Ishikawa (cell line): ENCODE data around the gene ALDH1L1.

ENCODE experiments used
- CEBPB ChIP-seq: IDR thresholded peaks from 2 replicates; pipeline ENCODE4 v1.6.1; 2012
- CREB1 ChIP-seq: IDR thresholded peaks from 2 replicates; pipeline ENCODE4 v1.6.1; 2012; ENCODE audit warnings: low read depth
- EGR1 ChIP-seq: IDR thresholded peaks from 2 replicates; pipeline ENCODE4 v1.6.1; 2012
- EP300 ChIP-seq: IDR thresholded peaks from 2 replicates; pipeline ENCODE4 v1.6.1; 2012; ENCODE audit warnings: borderline replicate concordance
- FOXM1 ChIP-seq: IDR thresholded peaks from 2 replicates; pipeline ENCODE4 v1.6.1; 2012; ENCODE audit warnings: low read depth, borderline replicate concordance
- NFIC ChIP-seq: IDR thresholded peaks from 2 replicates; pipeline ENCODE4 v1.6.1; 2012
- RAD21 ChIP-seq: IDR thresholded peaks from 2 replicates; pipeline ENCODE4 v1.6.1; 2012; ENCODE audit warnings: low read depth
- TAF1 ChIP-seq: IDR thresholded peaks from 2 replicates; pipeline ENCODE4 v1.6.1; 2012; ENCODE audit warnings: low read depth, mild to moderate bottlenecking
- TCF12 ChIP-seq: IDR thresholded peaks from 2 replicates; pipeline ENCODE4 v1.6.1; 2012; ENCODE audit warnings: low read depth
- TEAD4 ChIP-seq: IDR thresholded peaks from 2 replicates; pipeline ENCODE4 v1.6.1; 2012
- USF1 ChIP-seq: IDR thresholded peaks from 2 replicates; pipeline ENCODE4 v1.6.1; 2012
- YY1 ChIP-seq: IDR thresholded peaks from 2 replicates; pipeline ENCODE4 v1.6.1; 2012; ENCODE audit warnings: low read depth
- ZBTB7A ChIP-seq: IDR thresholded peaks from 2 replicates; pipeline ENCODE4 v1.6.1; 2012; ENCODE audit warnings: low read depth
- TF ChIP-seq, protein P1 (sequence below): IDR thresholded peaks from 2 replicates; pipeline ENCODE4 v1.6.1; 2012
- TF ChIP-seq, protein P2 (sequence below): IDR thresholded peaks from 2 replicates; pipeline ENCODE4 v1.6.1; 2012; ENCODE audit warnings: low read depth, mild to moderate bottlenecking

Gene ALDH1L1

GRCh38 chr3:126103121-126104027, 77.0 kb downstream of the ALDH1L1 start:
- TF ChIP-seq RAD21: peak; percentile 27; the same call in 1 of the 2 replicates
- TF ChIP-seq TCF12: no peak
- peak; percentile 95 for TF ChIP-seq CEBPB

DNA sequence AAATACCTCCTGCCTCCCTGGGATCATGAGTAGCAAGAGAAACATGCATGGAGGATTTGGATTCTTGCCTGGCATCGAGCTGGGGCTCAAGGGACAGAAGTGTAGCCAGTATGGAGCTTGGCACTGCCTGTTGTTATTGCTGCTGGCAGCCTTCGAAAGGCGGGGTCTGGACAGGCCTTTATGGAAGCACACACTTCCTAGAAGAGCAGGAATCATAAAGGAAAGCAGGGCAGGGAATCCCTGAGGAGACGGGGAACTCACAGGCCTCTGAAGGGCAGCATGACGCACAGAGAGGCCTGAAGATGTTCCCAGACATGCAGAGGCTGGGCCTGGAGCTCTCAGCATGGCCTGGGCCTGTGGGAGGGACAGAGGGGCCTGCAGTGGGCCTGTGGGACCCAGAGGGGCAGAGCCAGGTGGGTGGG, 77.8 kb downstream of the ALDH1L1 start:
- TF ChIP-seq TCF12 (no peak), TAF1 (no peak), EGR1 (no peak), YY1 (no peak), CEBPB (no peak), RAD21 (no peak), CREB1 (no peak), USF1 (no peak)
- TF ChIP-seq, protein P1, sequence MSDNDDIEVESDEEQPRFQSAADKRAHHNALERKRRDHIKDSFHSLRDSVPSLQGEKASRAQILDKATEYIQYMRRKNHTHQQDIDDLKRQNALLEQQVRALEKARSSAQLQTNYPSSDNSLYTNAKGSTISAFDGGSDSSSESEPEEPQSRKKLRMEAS: no peak
- TF ChIP-seq, protein P2, sequence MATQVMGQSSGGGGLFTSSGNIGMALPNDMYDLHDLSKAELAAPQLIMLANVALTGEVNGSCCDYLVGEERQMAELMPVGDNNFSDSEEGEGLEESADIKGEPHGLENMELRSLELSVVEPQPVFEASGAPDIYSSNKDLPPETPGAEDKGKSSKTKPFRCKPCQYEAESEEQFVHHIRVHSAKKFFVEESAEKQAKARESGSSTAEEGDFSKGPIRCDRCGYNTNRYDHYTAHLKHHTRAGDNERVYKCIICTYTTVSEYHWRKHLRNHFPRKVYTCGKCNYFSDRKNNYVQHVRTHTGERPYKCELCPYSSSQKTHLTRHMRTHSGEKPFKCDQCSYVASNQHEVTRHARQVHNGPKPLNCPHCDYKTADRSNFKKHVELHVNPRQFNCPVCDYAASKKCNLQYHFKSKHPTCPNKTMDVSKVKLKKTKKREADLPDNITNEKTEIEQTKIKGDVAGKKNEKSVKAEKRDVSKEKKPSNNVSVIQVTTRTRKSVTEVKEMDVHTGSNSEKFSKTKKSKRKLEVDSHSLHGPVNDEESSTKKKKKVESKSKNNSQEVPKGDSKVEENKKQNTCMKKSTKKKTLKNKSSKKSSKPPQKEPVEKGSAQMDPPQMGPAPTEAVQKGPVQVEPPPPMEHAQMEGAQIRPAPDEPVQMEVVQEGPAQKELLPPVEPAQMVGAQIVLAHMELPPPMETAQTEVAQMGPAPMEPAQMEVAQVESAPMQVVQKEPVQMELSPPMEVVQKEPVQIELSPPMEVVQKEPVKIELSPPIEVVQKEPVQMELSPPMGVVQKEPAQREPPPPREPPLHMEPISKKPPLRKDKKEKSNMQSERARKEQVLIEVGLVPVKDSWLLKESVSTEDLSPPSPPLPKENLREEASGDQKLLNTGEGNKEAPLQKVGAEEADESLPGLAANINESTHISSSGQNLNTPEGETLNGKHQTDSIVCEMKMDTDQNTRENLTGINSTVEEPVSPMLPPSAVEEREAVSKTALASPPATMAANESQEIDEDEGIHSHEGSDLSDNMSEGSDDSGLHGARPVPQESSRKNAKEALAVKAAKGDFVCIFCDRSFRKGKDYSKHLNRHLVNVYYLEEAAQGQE: no peak

GRCh38 chr3:126102011-126102410, 78.4 kb downstream of the ALDH1L1 start:
- TF ChIP-seq, protein P2: no peak
- TF ChIP-seq EGR1 (no peak), NFIC (no peak), RAD21 (no peak), EP300 (no peak), TAF1 (no peak), YY1 (no peak), USF1 (no peak), CEBPB (no peak), ZBTB7A (no peak), FOXM1 (no peak), TEAD4 (no peak), TCF12 (no peak), CREB1 (no peak)
- TF ChIP-seq, protein P1: no peak

DNA sequence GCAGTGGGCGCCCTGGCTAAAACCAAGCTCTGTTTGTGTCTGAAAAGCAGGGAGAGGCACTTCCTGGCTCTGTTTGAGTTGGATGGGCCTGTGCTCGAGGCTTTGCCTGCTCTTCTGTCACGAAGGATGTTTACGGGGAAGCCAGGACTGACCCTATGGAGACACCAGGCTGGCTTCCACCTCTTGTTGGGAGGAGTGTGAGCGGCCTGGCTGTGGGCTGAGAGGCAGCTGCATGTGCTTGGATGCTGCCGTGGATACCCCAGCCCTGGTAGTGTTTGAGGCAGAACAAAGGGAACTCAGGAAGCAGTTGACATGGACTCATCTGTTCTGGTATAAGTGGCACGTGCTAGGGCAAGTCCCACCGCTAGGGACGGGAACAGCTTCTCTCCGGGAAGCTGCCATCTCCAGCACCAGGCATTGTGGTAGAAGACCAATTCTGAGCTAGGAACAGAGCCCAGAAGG, 78.8 kb downstream of the ALDH1L1 start:
- no peak for TF ChIP-seq YY1
- TF ChIP-seq, protein P2: no peak
- no peak for TF ChIP-seq CEBPB
- no peak for TF ChIP-seq NFIC
- TF ChIP-seq USF1: no peak
- TF ChIP-seq ZBTB7A: no peak
- TF ChIP-seq TAF1: no peak
